NCI-H524 (cell line): Measurements from ENCODE around the gene C3orf33.

Experiments used
- DNase-seq, 2 experiments: peaks; one replicate each; lab custom pipeline; 2025; lab: John Stamatoyannopoulos, UW

Gene C3orf33

DNA sequence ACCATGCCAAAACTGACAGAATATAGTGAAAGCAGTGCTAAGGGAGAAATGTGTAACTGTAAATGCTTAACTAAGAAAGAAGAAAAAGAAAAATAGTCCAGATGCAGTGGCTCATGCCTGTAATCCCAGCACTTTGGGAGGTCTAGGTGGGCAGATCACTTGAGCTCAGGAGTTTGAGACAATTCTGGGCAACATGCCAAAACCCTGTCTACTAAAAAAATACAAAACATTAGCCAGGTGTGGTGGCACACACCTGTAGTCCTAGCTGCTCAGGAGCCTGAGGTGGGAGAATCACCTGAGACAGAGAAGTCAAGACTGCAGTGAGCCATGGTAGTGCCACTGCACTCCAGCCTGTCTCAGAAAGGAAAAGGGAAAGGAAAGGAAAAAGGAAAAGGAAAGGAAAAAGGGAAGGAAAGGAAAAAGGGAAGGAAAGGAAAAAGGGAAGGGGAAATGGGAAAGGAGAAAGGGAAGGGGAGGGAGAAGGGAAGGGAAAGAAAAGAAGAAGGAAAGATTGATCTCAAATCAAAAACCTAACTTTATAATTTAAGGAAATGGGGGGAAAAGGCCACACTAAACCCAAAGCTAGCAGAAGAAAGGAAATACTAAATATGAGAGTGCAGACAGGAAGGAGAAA, 20.3 kb downstream of the C3orf33 start:
- DNase-seq: peak in 1 of 2 experiments; percentile 26

DNA sequence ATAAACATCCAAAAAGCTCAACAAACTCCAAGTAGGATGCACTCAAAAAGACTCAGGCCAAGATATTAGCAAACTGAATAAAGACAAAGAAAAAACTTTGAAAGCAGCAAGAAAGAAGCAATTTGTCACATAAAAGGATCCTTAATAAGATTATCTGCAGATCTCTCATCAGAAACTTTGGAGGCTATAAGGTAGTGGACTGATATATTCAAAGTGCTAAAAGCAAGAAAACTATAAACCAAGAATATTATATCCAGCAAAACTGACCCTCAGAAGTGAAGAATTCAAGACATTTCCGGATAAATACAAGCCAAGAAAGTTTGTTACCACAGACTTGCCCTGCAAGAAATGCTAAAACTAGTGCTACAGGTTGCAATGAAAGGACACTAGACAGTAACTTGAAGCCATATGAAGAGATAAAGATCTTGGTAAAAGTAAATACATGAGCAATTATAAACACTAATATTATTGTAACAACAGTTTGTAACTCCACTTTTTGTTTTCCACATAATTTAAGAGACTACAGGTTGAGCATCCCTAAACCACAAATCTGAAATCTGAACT, 23.6 kb downstream of the C3orf33 start:
- DNase-seq: no peak

- no peak for DNase-seq
These were observed 25.8 kb downstream of the C3orf33 start for GRCh38 chr3:155780291-155780690.

DNA sequence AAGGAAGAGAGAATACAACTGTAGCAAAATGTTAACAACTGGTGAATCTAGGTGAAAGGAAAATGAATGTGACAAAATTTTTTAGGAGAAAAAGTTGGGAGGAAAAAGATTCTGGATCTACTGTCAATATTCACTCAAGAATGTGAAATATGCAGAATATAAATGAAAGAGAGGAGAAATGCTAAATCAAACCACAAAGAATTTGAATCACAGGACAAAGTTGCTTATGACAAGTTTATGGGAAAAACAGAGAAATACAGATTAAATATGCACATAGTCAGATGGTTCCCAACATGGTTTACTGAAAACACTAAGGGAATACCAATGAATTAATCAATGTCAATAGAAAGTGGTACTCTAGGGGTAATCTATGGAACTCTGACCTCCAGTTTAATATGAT, 27.6 kb downstream of the C3orf33 start:
- DNase-seq: no peak

GRCh38 chr3:155772801-155773200, 33.3 kb downstream of the C3orf33 start:
- DNase-seq: no peak

GRCh38 chr3:155771126-155771525, 35.0 kb downstream of the C3orf33 start:
- DNase-seq: no peak

GRCh38 chr3:155766206-155766605, 39.9 kb downstream of the C3orf33 start:
- DNase-seq: no peak

DNA sequence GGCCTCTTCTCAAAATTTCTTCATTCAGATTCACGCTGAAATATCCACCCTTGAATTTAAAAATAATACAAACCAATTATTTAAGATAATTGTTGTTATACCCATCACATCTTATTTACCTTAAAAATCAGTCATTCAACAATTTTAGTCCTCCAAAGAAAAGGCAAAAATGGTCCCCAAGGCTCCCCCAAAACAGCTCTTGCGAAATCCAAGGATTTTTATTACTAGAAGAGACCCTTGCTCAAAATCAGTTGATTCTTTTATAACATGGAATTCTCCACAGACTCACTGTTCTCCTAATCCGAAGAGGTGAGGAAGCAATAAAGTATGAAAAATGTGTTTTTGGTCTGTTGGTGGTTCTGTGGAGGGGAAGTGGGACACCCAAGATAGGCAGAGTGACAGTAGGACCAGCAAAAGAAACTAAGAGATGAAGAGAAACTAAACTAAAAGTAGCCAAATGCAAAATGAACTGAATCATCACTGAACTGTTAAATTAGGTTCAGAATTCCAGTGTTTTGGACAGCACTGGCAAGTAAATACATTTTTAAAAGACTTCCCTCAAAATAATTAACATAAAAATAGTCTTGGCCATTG, 42.1 kb downstream of the C3orf33 start:
- DNase-seq: no peak

- no peak for DNase-seq
These were observed 45.4 kb downstream of the C3orf33 start for GRCh38 chr3:155760653-155761052.

DNA sequence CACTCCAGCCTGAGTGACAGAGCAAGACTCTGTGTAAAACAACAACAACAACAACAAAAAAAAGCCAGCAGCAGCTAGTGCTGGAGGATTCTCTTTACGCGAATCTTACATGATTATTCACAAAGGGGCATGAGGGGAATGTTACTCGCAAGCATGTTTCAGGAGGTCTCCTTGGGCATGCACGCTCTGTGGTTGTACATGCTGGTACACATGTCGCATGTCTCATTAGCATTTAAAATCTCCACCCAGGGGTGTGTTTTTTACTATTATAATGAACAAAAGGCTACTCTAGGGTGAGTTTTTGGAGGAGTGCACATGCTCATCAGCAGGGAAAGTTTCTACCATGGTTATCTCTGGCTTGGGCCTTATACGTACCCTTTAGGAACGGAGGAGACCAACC, 48.5 kb downstream of the C3orf33 start:
- no peak for DNase-seq

DNA sequence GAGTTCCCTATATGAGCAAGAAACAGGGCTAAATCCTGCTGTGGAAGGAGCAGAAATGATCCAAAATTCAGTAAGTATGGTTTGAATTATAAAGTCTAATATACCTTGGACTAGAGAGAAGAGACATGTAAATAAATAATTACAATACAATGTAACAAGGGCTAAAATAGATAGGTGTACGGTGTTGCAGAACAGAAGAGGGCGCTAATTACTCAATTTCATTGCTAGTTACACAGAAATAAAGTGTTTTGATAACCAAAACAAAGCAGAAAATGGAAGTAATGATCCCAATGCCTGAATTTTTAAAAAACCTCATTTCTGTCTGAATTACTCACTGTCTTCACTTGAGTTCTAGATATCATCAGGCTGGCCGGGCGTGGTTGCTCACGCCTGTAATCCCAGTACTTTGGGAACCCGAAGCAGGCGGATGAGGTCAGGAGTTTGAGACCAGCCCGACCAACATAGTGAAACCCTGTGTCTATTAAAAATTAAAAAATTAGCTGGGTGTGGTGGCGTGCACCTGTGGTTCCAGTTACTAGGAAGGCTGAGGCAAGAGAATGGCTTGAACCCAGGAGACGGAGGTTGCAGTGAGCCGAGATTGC, 52.9 kb downstream of the C3orf33 start:
- peak in 1 of 2 experiments; percentile 60 for DNase-seq

GRCh38 chr3:155748611-155749365, 57.3 kb downstream of the C3orf33 start:
- peak in 1 of 2 experiments; percentile 64 for DNase-seq

DNA sequence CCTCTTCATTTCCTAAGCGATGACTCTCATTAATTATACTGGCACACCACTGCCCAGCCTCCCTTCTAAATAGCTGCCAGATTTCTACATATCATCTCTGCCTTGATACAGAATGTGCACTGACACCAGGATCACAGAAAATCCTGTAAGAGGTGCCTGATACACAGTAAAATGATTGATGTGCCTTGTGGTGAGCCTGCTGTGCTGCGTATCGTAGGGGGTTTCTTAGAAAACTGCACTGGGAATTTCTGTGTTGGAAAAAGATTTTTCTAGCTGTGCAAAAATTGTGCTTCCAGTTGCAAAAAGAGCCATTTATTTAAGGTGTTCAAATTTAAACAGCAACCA, 58.2 kb downstream of the C3orf33 start:
- DNase-seq: no peak

- peak in 1 of 2 experiments; percentile 32 for DNase-seq
These were observed 58.7 kb downstream of the C3orf33 start for GRCh38 chr3:155747286-155747945.

DNA sequence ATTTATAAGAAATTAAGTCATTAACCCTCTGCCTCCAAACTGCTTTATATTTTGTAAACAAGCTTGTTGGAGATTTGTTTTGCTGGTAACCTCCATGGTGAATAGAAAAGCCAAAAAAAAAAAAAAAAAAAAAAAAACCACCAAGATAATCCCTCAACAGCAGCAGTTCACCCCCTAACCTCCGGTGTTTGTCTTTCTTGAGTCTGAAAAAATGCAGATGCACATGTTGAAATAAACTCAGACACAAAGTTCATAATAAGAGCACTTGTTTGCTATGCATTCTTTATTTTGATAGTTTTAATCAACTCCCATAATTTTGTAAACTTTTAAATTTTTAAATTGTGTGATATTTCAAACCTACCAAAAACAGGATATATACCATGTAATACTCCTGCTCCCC, 59.4 kb downstream of the C3orf33 start:
- peak in 1 of 2 experiments; percentile 9 for DNase-seq

DNA sequence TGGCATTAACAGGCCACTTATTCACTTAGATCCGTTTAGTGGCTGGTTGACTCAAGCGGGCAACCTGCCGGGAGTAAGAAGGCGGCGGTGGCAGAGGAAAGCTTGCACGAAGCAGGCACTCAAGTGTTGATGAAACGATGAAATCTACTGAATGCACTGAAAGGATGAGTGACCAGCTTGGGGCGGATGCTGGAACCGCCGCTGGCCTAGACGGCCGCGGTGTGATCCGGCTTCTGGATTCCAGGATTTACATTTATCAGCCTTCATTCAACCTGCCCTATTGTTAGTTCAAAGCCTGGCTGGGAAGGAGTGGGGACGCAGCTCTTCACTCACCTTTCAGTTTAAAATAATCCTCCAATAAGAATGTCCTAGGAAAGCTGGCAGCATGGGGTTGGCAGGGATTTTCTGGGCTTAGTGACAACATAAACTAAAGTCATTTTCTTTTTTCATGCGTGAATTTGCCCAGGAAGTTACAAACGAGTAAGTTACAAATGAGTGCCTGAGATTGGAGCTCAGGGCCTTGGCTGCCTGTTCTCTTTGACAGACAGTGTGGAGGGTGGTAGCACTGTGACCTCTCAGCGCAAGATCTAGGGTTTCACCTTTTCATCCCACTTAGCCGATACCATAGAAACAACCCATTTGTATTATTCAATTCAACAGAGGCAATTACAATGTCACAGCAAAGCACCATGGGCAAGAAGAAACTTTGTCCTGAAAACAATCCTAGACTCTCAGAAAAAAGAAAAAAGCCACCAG, 60.1 kb downstream of the C3orf33 start:
- DNase-seq: peak; percentile 72 to 87

GRCh38 chr3:155744626-155745324, 61.3 kb downstream of the C3orf33 start, which contains the start of gene PLCH1:
TSS of gene PLCH1 (minus strand) at chr3:155745071. CDS start at chr3:155704224, 40,847 bp downstream.
- DNase-seq: peak; percentile 84 to 90

- peak; percentile 55 to 83 for DNase-seq
These were observed 62.0 kb downstream of the C3orf33 start for GRCh38 chr3:155744010-155744625.

DNA sequence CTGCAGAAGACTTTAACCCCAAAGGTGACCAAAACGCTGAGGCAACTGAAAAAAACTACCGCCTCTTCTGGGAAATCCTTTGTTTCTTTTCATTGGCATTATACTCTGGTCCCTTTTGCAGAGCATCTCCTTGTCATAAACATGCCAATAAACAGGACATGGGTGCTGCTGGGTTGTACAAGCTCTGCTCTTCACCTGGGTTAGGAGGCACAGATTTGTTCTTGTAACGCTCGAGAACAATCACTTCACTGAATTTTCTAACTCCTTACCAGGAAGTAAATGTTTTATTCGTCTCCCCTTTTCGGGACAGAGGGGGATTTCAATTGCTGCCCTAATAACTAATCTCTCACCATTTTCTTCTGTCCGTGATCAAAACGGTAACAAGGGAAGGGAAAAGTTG, 62.5 kb downstream of the C3orf33 start:
- DNase-seq: no peak

DNA sequence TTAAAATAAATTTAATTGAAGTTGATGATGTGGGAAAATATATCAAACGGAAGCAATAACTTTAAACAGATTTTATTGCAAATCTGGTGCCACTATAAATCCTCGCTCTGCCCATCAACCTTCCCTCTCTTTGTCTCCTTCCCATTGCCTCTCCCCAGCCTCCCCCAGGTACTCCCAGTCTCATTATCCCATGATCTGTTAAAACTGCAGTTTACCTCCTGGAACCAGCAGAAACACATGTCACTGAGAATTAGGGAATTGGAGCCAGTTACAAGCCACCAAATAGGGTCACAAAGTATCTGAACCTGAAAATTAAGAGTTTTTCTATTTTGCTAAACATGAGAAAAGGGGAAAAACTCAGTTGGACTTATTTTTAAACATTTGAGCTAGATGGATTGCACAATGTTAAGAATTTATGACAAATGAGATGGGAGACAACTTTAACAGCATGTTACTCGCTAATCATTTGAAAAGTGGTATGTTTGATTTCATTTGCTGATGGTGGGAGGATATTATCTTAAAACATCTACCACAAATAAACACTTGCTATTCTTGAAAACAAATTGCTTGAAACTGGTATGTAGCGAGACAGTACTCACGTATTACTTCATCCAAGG, 63.6 kb downstream of the C3orf33 start:
- DNase-seq: no peak
